HEK293T (cell line): Measurements from ENCODE around the gene DYNC1LI1.

Experiments
- BHLHE40 ChIP-seq: fragments of 450-650 bp; IDR thresholded peaks from 2 replicates; pipeline ENCODE4 v1.6.1; 2016; ENCODE audit warnings: mild to moderate bottlenecking, moderate library complexity, borderline replicate concordance
- PKNOX1 ChIP-seq: fragments of 450-650 bp; IDR thresholded peaks from 2 replicates; pipeline ENCODE4 v1.6.1; 2016
- SP1 ChIP-seq: fragments of 450-650 bp; IDR thresholded peaks from 2 replicates; pipeline ENCODE4 v1.6.1; 2017
- SUZ12 ChIP-seq: fragments of 450-650 bp; IDR thresholded peaks from 2 replicates; pipeline ENCODE4 v1.6.1; 2016; ENCODE audit warnings: mild to moderate bottlenecking
- TARDBP ChIP-seq: fragments of 450-650 bp; IDR thresholded peaks from 2 replicates; pipeline ENCODE4 v1.6.1; 2016
- ZNF384 ChIP-seq: fragments of 450-650 bp; IDR thresholded peaks from 2 replicates; pipeline ENCODE4 v1.6.1; 2016

GRCh38 chr3:32591186-32591585 lies 20.5 kb upstream of the DYNC1LI1 start:
- TF ChIP-seq PKNOX1 (no peak), ZNF384 (no peak), BHLHE40 (no peak), SUZ12 (no peak), TARDBP (no peak), SP1 (no peak)
